ENCODE results near the gene OR1A1. TPM values are rescaled to one million over a fixed set of nuclear protein-coding genes. Genes with fewer than 3 reads are reported as not detected.
"Not testable (repeated sequence)": the region's sequence is repeated elsewhere in the genome, so short reads cannot be mapped to it uniquely, and the experiment has no call there.

Gene OR1A1
- total RNA-seq, 1 donor from 2014 or later = not detected

- Histone ChIP-seq H3K36me3 (no peaks in the 10 kb centered on the region), H3K4me1 (no peaks in the 10 kb centered on the region), H3K4me3 (no peak overlapping the region), H3K27me3 (peaks cover 8% of the 10 kb centered on the region), H3K27ac (no peak overlapping the region), H3K9me3 (no peaks in the 10 kb centered on the region)
- no peak for ATAC-seq
- no peak for TF ChIP-seq CTCF (IDR thresholded peaks at IDR 0.05)
- no peak for DNase-seq
- intact Hi-C loops (cut with DNase I) = no loop called here
Observed at GRCh38 chr17:3213001-3213400, 5.5 kb downstream of the OR1A1 start.

GRCh38 chr17:3213587-3213986, 6.1 kb downstream of the OR1A1 start:
- intact Hi-C loops (cut with DNase I) = no loop called here
- Histone ChIP-seq H3K27ac (no peak overlapping the region), H3K9me3 (no peaks in the 10 kb centered on the region), H3K27me3 (peaks cover 8% of the 10 kb centered on the region), H3K4me3 (no peak overlapping the region), H3K4me1 (no peaks in the 10 kb centered on the region), H3K36me3 (no peaks in the 10 kb centered on the region)
- no peak for TF ChIP-seq CTCF (IDR thresholded peaks at IDR 0.05)
- no peak for ATAC-seq
- DNase-seq = no peak

GRCh38 chr17:3219978-3220377, 12.5 kb downstream of the OR1A1 start:
- intact Hi-C loops (cut with DNase I); DNase-seq; H3K4me3 ChIP-seq; H3K27ac ChIP-seq; ATAC-seq; H3K36me3 ChIP-seq; H3K9me3 ChIP-seq; H3K27me3 ChIP-seq; H3K4me1 ChIP-seq: not testable (repeated sequence)

DNA sequence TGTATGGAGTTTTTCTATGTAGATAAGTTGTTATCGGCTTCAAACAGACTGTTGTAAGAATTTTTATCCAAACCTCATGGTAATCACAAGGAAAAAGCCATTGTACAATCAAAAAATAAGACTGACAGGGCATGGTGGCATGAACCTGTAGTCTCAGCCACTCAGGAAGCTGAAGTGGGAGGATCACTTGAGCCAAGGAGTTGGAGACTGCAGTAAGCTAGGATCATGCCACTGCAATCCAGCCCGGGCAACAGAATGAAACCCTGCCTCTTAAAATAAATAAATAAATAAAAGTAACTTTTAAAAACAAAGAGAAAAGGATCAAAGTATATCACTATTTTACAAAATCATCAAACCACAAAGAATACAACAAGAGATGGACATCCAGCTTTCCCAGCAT, 14.4 kb downstream of the OR1A1 start:
- no peaks in the 10 kb centered on the region for H3K27me3 ChIP-seq
- intact Hi-C loops (cut with DNase I) = no loop called here
- H3K4me3 ChIP-seq = no peak overlapping the region
- no peaks in the 10 kb centered on the region for H3K4me1 ChIP-seq
- TF ChIP-seq CTCF (IDR thresholded peaks at IDR 0.05) = no peak
- H3K27ac ChIP-seq = no peak overlapping the region
- ATAC-seq (no peak), DNase-seq (no peak)
- H3K9me3 ChIP-seq = no peaks in the 10 kb centered on the region
- H3K36me3 ChIP-seq = no peaks in the 10 kb centered on the region

GRCh38 chr17:3222505-3222904, 15.0 kb downstream of the OR1A1 start:
- no peaks in the 10 kb centered on the region for H3K9me3 ChIP-seq
- no peak overlapping the region for H3K27ac ChIP-seq
- H3K4me3 ChIP-seq = no peak overlapping the region
- no peaks in the 10 kb centered on the region for H3K36me3 ChIP-seq
- TF ChIP-seq CTCF (IDR thresholded peaks at IDR 0.05) = no peak
- no peak for DNase-seq
- intact Hi-C loops (cut with DNase I) = no loop called here
- H3K4me1 ChIP-seq = no peaks in the 10 kb centered on the region
- H3K27me3 ChIP-seq = no peaks in the 10 kb centered on the region
- ATAC-seq = no peak

DNA sequence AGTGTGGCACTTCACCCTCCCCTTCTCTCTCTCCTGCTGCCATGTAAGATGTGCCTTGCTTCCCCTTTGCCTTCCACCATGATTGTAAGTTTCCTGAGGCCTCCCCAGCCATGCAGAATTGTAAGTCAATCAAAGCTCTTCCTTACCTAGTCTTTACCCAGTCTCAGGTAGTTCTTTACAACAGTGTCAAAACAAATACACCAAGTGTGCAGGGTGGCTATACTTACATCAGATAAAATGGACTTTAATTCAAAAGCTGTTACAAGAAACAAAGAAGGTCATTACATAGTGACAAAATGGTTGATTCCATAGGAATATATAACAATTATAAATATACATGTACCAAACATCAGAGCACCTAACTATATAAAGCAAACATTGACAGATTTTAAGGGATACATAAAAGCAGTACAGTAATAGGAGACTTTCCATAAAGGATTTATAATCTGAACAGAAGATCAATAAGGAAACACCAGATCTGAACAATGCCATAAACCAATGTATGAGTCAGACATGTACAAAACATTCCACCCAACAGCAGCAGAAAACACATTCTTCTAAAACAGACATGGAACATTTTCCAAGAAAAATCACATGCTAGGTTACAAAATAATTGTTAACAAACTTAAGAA, 17.4 kb downstream of the OR1A1 start:
- H3K4me3 ChIP-seq; DNase-seq; intact Hi-C loops (cut with DNase I): not testable (repeated sequence)

GRCh38 chr17:3232300-3232699, 24.8 kb downstream of the OR1A1 start:
- intact Hi-C loops (cut with DNase I); H3K4me1 ChIP-seq; DNase-seq; H3K4me3 ChIP-seq; H3K36me3 ChIP-seq; H3K9me3 ChIP-seq; H3K27ac ChIP-seq; H3K27me3 ChIP-seq: not testable (repeated sequence)
- ATAC-seq = peak; percentile 15

More for the DNA sequence above, 17.4 kb downstream of the OR1A1 start:
- H3K27me3 ChIP-seq, H3K36me3 ChIP-seq, H3K27ac ChIP-seq, H3K9me3 ChIP-seq, ATAC-seq, H3K4me1 ChIP-seq: not testable (repeated sequence)

DNA sequence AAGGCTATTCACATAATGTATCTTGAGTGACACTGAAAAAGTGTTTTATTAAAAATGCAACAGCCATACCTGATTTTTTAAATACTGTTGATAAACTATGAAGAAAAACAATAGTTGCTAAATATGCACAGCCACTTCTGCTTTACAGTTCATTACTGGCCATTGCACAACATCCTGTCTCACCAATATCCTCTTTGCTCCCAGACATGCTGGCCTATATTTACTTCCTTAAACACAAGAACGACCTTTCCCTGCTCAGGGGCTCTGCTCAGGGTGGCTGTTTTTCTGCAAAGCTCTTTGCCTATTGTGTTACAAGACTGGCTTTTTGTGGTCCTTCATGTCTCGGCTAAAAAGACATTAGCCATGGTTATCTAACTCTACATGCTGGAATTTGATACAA, 31.2 kb downstream of the OR1A1 start:
- H3K27me3 ChIP-seq; intact Hi-C loops (cut with DNase I); DNase-seq; H3K9me3 ChIP-seq; H3K36me3 ChIP-seq; H3K4me3 ChIP-seq; H3K27ac ChIP-seq; H3K4me1 ChIP-seq: not testable (repeated sequence)
- peak; percentile 96 for ATAC-seq

DNA sequence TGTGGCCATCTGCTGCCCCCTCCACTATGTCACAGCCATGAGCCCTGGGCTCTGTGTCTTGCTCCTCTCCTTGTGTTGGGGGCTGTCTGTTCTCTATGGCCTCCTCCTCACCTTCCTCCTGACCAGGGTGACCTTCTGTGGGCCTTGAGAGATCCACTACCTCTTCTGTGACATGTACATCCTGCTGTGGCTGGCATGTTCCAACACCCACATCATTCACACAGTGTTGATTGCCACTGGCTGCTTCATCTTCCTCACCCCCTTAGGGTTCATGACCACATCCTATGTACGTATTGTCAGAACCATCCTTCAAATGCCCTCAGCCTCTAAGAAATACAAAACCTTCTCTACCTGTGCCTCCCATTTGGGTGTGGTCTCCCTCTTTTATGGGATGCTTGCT, 33.6 kb downstream of the OR1A1 start:
- H3K36me3 ChIP-seq; ATAC-seq; intact Hi-C loops (cut with DNase I); DNase-seq; H3K9me3 ChIP-seq; H3K4me1 ChIP-seq; H3K27ac ChIP-seq; H3K27me3 ChIP-seq; H3K4me3 ChIP-seq: not testable (repeated sequence)

DNA sequence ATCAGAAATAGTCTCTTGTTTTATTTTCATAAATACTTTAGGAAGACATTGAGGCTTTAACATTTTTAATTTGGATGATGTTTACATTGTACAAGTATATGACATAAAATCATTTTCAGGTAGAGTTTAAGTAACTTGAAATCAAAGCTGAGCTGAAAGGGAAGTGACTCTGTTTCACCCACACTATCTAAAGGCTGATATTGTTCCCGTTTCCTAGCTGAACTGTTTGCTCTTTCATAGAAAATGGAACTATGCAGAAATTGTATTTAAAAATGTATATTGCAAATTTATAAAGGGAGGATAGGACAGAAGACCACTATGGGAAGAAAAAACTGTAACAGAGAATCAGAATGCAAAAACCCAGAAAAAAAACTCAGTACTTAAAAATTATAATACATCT, 37.4 kb downstream of the OR1A1 start:
- H3K9me3 ChIP-seq; intact Hi-C loops (cut with DNase I); H3K27ac ChIP-seq; ATAC-seq; H3K4me1 ChIP-seq; DNase-seq; H3K27me3 ChIP-seq; H3K4me3 ChIP-seq; H3K36me3 ChIP-seq: not testable (repeated sequence)

- ATAC-seq; H3K4me1 ChIP-seq; DNase-seq; H3K4me3 ChIP-seq; H3K27ac ChIP-seq; H3K9me3 ChIP-seq; H3K27me3 ChIP-seq; intact Hi-C loops (cut with DNase I); H3K36me3 ChIP-seq: not testable (repeated sequence)
Observed at GRCh38 chr17:3249013-3249412, 41.5 kb downstream of the OR1A1 start.
